HG02970 (cell line): ENCODE results near the gene LMF1.
"Not testable (repeated sequence)": the region's sequence is repeated elsewhere in the genome, so short reads cannot be mapped to it uniquely, and the experiment has no call there.

ENCODE experiments used
- ATAC-seq: cut with Tn5 transposase; IDR thresholded peaks from one replicate; pipeline ENCODE4 v1.9.1; 2021; ENCODE audit warnings: mild to moderate bottlenecking, moderate library complexity, moderate number of reproducible peaks; ENCODE audit not compliant: unreplicated experiment, low FRiP score

LMF1 gene

DNA sequence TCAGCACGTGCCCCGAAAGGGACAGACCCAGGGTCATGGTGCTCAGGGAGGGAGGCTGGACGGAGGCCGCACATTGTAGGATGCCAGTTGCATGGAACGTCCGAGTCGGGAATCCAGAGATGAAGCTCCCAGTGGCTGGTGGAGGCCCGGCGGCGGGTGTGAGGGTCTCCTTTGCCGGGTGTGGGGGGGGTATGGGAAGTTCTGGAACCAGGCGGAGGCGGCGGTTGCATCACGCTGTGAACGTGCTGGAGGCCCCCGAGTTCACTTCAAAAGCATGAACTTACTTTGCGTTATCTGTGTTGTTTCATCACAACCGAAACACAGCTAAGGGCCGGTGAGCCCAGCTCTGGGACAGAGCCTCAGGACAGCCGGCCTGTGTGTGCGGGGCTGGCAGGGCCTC, 96.9 kb downstream of the LMF1 start:
- ATAC-seq = no peak

DNA sequence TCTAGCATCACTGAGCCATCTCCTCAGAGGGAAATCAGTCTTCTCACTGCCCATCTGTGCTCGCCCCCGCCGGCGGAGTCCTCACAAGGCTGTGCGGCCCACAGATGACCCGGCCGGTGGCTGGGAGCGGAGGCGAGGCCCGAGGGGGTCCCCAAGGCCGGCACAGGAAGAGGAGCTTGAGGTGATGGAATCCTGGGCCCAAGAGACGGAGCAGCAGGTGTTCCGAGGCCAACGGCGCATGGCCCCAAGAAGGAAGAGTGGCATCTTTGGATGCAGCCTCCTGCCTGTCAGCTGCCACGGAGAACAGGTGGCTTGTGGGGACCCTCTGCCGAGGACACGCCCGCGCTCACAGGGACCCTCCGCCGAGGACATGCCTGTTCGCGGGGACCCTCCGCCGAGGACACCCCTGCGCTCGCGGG, 97.5 kb downstream of the LMF1 start:
- ATAC-seq = no peak

DNA sequence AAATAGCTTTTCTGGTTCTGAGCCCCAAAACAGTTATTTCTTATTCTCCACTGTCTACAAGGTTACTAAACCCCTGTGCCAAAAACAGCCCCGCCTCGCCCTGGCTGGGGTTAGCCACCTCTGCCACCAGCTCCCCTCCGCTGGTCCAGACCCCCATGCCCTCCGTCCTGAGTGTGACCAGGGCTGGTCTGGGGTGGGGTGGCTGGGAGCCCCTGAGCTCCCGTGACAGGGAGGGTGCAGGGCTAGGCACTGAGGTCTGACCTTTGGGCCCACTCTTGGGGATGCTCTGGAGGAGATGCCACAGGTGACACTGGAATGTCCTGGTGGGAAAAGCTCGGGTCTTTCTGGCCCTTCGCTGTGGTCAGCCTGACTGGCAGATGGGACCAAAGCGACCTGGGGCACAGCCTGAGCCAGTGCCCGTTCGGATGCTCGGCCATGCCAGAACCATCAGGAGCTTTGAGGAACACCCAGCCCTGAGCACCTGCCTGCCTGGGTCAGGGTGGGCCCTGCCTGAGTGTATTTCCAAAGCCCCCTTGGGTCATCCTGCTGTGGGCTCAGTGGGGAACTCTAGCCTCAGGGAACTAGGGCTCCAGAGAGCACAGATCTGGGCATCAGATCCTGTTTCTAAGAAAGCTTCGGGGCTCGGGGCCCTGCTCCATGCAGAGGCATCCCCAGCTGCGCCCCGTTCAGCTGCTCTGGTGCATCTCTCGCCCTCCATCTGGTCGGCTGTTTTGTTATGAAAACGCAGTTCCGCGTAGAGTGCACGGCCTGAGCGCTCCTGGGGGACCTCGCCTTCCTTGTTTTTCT, 98.1 kb downstream of the LMF1 start:
- no peak for ATAC-seq

DNA sequence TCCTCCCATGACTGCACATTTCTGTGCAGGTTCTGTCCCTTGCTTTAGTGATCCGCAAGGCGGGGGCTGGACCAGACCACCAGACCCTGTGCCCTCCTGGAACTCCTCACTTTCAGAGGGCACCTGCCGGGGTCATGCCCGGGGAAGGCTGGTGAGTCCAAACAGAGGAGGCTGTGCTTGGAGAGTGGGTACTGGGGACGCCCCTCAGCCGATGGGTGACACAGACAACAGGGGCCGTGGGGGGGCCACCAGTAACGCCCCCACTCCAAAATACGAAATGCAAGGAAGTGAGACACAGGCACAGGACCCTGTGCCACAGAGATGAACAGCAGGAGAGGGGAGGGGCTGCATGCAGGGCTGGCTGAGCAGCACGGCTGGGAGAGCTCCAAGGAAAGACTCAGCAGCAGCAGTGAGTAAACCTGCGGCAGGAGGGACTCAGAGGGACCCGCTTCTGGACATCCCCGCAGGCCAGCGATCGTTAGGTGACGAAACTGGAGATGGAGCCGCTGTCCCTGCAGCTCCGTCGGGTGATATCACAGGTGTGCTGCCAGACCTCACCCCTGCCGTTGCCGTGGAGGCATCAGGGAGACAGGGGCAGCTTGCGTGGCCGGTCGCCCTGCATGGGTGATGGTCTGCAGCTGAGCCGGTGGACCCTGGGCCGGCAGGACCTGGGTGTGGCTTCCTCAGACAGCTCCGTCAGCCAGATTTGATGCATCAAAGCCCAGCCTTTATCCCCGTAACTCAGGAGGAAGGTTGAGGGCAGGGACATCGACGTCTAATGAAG, 99.0 kb downstream of the LMF1 start:
- ATAC-seq = no peak

DNA sequence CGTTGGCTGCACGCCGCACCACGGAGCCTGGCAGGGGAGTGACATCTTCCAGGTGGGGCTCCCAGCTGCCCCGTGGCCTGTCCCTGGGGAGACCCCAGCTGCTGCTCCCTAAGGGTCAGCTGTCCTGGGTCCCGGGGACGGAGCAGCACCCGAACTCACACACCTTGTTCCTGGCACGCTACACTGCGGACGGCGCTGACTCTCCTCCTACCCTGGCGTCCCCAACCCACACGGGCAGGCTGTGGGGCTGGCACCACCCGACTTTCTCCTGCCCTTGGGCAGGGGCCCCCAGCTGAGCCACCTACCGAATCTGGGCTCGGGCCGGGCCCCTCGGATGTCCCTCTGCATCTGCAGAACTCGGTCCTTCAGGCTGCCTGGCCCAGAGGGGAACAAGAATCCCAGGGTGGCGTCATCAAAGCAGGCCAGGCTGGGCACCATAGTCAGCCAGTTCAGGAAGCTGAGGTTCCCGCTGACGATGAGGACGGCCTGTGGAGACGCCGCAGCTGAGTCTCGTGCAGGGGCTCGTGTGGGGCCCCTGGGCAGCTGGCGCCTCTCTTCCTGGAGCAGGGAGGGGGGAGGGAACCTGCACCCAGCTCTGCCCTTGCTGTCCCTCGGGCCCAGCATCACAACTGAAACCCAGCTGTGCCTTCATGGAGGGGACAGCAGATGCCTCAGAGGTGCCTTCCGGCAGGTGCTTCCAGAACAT, 99.8 kb downstream of the LMF1 start:
- ATAC-seq = no peak

DNA sequence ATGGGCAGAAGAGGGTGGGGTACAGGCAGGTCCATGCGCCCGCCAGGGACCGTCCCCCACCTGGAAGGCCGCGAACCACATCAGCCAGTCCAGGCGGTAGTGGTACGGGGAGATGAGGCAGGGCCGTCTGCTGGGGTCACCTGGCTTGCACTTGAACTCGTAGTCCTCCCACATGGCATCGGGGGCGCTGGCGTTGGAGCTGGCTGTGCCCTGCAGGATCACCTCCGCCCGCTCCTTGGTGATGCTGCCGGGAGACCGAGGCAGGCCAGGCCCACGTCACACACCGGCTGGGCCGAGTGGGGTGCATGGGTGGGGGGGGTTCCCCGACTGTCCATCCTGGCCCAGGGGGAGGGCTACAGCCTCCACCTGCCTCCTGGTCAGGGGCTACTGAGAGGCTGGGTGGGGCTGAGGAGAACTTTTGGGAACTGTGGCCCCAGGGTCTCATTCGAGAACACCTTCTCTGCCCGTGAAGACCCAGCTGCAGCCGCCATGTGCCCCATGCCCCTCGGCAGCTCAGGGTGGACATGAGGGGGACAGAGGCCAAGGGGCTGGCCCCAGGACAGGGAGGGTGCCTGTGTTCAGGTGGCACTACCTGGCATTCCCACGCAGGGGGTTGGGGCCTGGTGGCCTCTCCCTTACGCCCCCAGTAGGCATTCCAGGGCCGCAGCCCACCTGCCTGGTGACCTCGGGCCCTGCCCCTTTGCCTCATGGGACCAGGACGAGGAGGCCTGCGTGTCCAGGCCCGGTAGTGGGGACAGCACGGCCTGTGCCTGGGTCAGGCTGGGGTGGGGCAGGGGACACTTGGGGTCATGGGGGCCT, 100.8 kb downstream of the LMF1 start:
- no peak for ATAC-seq

DNA sequence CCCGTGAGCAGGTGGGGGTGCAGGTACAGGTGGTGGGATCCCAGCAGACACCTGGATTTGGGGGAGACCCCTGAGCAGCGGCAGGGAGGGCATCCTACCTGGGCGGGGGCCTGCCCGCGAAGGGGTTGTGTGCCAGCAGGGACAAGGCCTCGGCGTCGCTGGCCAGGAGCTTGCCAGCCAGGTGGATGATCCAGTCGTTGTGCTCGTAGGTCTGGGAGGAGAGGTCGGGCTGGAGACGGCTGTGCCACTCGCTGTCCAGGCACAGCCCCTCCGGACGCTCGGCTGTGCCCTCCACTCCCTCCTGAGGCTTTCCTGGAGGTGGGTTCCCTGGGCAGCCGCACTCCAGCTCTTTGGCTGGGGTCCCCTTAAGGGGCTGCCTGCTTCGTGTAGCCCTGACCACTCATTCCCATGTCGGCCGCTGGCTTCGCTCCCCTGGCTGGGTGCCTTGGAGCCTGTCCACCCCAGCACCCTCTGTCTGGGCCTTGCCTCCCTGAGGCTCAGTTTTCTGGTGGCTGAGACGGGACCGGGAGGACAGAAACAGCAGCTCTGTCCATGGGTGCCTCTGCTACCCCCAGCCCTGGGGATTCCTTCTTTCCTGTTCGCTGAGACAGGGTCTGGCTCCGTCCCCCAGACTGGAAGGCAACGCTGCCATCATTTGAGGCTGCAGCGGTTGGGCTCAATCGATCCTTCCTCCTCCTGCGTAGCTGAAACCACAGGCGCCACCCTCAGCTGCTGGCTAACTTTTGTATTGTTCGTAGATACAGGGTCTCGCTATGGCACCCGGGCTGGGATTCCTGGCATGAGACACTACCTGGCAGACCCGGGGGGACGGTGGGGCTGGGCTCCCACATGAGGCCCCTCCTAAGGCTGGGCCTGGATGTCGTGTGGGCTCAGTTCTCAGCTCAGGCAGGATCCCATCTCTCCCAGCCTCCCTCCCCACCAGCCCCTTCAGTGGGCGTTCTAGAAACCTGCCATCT, 101.7 kb downstream of the LMF1 start:
- ATAC-seq = no peak

DNA sequence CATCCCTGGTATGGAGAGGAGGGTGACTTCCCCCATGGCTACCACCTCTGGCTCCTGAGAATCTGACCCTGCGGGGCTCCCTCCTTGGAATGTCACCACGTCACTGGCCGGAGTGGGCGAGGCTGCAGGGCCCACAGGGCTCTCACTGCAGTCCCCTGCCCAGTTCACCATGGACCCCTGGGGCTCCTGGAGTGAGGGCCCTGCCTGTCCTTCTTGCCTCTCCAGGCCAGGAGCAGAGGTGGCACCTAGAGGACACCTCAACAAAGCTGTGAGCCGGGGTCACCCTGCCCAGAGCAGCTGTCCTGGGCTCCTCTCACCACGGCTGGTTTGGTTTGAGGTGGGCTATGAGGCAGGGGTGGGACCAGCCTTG, 102.4 kb downstream of the LMF1 start:
- ATAC-seq = no peak

DNA sequence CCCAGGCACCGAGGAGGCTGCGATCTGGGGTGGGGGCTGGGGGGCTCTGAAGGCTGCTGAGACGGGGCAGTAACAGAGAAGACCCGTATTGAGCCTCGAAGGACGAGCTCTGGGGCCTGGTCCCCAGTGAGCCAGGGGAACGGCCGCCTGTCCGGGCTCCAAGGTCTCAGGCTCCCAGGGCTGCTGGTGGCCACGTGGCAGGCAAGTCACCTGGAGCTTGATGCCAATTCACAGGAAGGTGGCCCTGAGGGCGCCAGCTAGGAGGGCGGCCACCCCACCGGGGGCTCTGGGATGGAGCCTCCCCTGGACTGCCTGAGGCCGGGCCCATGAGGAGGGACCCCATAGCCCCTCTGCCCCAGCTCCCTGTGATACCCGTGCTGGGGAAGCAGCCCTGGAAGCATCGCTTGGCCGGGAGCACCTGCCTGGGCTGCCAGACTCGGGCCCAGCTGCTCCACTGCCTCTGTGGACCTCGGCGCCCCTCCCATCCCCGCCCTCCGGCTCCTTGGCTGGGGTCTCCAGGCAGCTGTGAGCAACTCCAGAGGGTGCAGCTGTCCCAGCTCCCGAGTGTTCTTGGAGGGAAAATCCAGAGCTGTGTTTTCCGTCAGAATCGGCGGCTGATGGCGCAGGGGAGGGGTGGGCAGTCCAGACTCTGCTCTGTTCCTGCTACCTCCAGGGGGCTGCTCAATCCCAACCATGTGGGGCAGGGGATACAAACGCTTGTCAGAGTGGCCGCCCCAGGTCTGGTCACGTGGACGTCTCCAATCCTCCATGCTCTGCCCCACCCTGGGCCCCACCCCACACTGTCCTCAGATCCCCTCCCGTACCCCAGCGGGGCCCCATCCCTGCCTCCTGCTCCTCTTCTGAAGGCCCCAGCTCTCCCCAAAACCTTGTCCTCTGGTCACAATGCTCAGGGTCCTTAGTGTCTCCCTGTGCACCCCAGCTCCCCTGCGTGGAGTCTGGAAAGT, 103.1 kb downstream of the LMF1 start:
- ATAC-seq = no peak

DNA sequence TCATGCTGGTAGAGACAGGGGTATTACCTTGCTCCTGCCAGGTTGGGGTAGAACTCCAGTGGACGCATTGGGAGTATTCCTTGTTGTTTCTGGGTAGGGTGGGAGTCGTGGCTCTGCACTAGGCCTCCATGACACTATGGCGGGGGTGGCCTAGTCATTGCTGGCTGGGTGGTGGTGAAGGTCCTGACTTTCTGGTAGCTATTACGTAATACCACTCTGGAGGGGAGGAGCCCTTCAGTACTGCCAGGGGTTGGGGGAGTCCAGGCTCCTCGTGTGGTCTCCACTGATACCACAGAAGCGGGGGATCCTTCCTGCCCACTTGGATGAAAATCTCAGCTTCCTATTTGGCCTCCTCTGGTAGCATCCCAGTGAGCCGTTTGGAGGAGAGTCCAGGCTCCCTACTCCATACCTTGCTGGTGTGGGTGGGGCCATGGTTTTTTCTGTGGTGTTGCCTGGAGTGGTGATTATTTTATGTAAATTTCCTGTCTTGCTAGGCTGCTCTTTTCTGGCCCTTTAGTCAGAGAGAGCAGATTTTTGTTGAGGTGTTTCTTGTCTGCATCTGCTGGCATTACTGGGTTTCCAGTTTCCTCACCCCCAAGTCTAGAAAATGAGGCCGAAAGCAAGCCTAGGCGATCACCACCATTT, 104.4 kb downstream of the LMF1 start:
- no peak for ATAC-seq

DNA sequence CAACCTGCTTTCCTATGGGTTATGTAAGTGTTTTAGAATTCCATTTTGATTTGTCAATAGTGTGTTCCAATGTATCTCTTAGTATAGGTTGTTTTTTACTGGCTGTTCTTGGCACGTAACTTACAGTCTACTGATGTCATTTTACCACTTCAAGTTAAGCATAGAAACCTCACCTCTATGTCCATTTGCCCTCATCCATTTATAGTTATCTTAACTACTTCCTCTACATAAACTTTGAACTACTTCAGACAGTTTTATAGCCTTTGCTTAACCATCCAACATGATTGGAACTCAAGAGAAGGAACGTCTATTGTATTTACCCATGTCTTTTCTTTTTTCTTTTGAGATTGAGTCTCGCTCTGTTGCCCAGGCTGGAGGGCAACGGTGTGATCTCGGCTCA, 105.8 kb downstream of the LMF1 start:
- no peak for ATAC-seq

DNA sequence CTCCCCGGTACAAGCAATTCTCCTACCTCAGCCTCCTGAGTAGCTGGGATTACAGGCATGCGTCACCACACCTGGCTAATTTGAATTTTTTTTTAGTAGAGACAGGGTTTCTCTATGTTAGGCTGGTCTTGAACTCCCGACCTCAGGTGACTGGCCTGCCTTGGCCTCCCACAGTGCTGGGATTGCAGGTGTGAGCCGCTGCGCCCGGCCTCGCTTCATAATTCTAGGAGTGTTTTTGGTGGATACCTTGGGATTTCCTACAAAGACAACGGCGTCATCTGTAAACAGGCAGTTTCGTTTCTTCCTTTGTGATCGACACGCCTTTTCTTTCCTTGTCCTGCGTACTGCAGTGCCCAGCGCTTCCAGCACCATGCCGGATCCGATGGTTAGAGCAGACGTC, 109.3 kb downstream of the LMF1 start:
- ATAC-seq = no peak

DNA sequence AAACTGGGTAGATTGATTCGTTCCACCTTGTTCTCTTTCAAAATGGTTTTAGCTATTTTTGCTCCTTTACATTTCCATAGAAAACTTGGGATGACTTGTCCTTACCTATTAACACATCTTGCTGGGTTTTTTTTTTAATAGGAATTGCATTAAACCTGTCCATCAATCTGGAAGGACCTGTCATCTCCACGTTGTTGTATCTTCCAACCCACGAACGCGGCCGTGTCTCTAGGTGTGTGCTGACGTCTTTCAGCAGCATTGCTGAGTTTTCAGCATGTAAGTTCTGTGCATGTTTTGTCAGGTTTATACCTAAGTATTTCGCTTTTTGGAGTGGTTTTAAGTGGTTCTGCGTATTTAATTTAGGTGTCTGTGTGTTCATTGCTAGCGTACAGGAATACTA, 109.9 kb downstream of the LMF1 start:
- ATAC-seq = no peak

DNA sequence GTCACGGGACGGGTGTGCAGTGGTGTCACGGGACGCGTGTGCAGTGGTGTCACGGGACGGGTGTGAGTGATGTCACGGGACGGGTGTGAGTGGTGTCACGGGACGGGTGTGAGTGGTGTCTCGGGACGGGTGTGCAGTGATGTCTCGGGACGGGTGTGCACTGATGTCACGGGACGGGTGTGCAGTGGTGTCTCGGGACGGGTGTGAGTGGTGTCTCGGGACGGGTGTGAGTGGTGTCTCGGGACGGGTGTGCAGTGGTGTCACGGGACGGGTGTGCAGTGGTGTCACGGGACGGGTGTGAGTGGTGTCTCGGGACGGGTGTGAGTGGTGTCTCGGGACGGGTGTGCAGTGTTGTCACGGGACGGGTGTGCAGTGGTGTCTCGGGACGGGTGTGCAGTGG, 111.8 kb downstream of the LMF1 start:
- not testable (repeated sequence) for ATAC-seq

DNA sequence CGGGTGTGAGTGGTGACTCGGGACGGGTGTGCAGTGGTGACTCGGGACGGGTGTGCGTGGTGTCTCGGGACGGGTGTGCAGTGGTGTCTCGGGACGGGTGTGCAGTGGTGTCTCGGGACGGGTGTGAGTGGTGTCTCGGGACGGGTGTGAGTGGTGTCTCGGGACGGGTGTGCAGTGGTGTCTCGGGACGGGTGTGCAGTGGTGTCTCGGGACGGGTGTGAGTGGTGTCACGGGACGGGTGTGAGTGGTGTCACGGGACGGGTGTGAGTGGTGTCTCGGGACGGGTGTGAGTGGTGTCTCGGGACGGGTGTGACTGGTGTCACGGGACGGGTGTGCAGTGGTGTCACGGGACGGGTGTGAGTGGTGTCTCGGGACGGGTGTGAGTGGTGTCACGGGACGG, 112.3 kb downstream of the LMF1 start:
- ATAC-seq = not testable (repeated sequence)

DNA sequence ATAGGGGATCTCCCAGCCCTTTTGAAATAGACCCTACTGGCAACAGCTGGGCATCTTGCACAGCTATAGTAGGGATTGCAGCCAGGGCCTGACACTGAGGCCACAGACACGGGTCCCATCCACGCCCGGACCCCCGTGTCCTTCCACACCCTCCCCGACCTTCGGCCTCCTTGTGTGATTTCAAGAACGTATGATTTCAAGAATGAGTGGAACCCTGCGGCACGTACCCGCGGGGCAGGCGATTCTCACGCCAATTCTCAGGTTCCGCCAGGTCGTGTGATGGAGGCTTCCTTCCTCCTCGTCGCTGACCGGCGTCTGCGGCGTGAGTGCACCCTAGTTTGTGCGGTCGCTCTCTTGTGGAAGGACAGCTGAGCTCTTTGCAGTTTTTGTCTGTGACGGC, 114.0 kb downstream of the LMF1 start:
- ATAC-seq = no peak

DNA sequence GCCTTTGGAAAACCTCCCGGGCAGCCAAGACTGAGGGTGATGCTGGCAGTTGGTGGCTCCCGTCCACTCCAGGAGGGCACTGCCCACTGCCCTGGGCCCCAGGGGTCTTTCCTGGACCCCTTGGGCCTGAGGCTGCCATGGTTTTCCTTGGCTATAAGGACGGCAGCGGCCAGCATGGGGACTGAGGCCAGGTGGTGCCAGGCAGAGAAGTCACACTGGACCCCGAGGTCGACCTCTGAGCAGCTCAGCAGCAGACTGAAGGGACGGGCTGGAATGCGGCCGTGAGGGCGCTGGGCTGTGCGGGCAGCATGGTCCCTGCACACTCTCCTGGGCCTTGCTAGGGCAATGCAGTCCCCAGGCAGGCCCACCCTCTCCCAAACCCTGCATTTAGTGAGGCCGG, 114.7 kb downstream of the LMF1 start:
- ATAC-seq = no peak

DNA sequence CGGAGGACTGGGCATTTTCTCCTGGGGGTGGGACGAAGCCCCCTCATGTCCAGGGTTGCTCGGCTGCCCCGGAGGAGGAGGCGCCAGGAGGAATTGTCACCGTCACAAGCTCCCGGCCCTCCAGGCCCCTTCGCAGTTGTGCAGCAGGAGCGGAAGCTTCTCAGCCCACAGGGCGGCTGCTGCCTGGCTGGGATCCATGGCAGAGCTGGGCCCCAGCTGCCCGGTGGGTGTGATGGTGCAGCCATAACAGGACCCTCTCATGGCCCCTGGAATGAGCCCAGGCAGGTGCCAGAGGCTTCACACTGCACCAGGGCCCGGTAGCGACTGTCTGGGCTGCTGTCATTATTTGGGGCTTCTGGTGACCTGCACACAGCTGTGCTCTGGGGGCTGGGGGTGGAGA, 115.3 kb downstream of the LMF1 start:
- ATAC-seq = no peak
